NCI-H2196 treated with DMSO at 0.1 percent for 48 hours (cell line): ENCODE results near the gene RPL12.
"Not testable (repeated sequence)": the region's sequence is repeated elsewhere in the genome, so short reads cannot be mapped to it uniquely, and the experiment has no call there.

Experiments used
- DNase-seq: peaks from one replicate; lab custom pipeline; 2025; ENCODE audit not compliant: unreplicated experiment; lab: John Stamatoyannopoulos, UW

Gene RPL12

GRCh38 chr9:127470662-127471061 is 19.5 kb upstream of the RPL12 start:
- no peak for DNase-seq

- no peak for DNase-seq
These were observed 16.4 kb upstream of the RPL12 start for GRCh38 chr9:127467621-127468020.

- not testable (repeated sequence) for DNase-seq
These were observed 15.3 kb upstream of the RPL12 start for GRCh38 chr9:127466407-127466917.

- DNase-seq, result no peak
These were observed 12.7 kb upstream of the RPL12 start for GRCh38 chr9:127463911-127464310.

GRCh38 chr9:127463382-127463781 is 12.2 kb upstream of the RPL12 start:
- no peak for DNase-seq

GRCh38 chr9:127458921-127459320 is 7.7 kb upstream of the RPL12 start:
- no peak for DNase-seq

- DNase-seq, result no peak
These were observed 6.1 kb upstream of the RPL12 start for GRCh38 chr9:127457191-127457878.

- no peak for DNase-seq
These were observed 4.3 kb upstream of the RPL12 start for GRCh38 chr9:127455324-127455992.

- DNase-seq, result peak; percentile 58
These were observed 1.5 kb upstream of the RPL12 start for GRCh38 chr9:127452691-127453090.

- peak; percentile 57 for DNase-seq
These were observed 851 bp upstream of the RPL12 start for GRCh38 chr9:127451858-127452656.

GRCh38 chr9:127451608-127451857 is 327 bp upstream of the RPL12 start:
- DNase-seq, result no peak

GRCh38 chr9:127450243-127450760 is 904 bp downstream of the RPL12 start:
- no peak for DNase-seq

- DNase-seq, result no peak
These were observed 1.8 kb downstream of the RPL12 start for GRCh38 chr9:127449332-127449966.

GRCh38 chr9:127448112-127448805 is 2.9 kb downstream of the RPL12 start:
- DNase-seq, result no peak

GRCh38 chr9:127447416-127448111 is 3.6 kb downstream of the RPL12 start:
- DNase-seq, result no peak

GRCh38 chr9:127446713-127447415 is 4.3 kb downstream of the RPL12 start:
- no peak for DNase-seq

- DNase-seq, result no peak
These were observed 5.1 kb downstream of the RPL12 start for GRCh38 chr9:127445851-127446712.
